Prostate gland (tissue), 2 donors: Measurements from ENCODE around the gene SH2D1A. TPM values are rescaled to one million over a fixed set of nuclear protein-coding genes. Genes with fewer than 3 reads are reported as not detected.
A peak's percentile ranks its signal among the peaks of the same experiment; 100 is the strongest.

Experiments
- DNase-seq: peaks from one replicate; pipeline ENCODE4 v3.0.0-alpha.2; 2019; ENCODE audit warnings: low spot score
- H3K27ac ChIP-seq, 2 donors: fragments of 200-600 bp; sonication (generic); 2 replicates each; pipeline ENCODE4 v1.5.1; 2017 to 2019
- H3K27me3 ChIP-seq: fragments of 200-600 bp; sonication (generic); replicated peaks from 2 replicates; pipeline ENCODE4 v1.5.1; 2019; ENCODE audit not compliant: insufficient read depth
- H3K36me3 ChIP-seq, 2 donors: fragments of 200-600 bp; sonication (generic); 1 replicate in 1 of 2; 2 replicates in 1 of 2; pipeline versions ENCODE4 v1.5.1 to v1.8.1; 2017 to 2019
- H3K4me1 ChIP-seq: fragments of 200-600 bp; sonication (generic); replicated peaks from 2 replicates; pipeline ENCODE4 v1.5.1; 2019
- H3K4me3 ChIP-seq, 2 donors: fragments of 200-600 bp; sonication (generic); 2 replicates each; pipeline ENCODE4 v1.5.1; 2017 to 2019
- H3K9me3 ChIP-seq: fragments of 200-600 bp; sonication (generic); 2 replicates; pipeline ENCODE4 v1.5.1; 2017
- POLR2A ChIP-seq: fragments of 450-650 bp; IDR thresholded peaks from one replicate; pipeline ENCODE4 v1.6.1; 2016; ENCODE audit warnings: antibody characterized with exemption, mild to moderate bottlenecking
- POLR2AphosphoS5 ChIP-seq: sonication (generic); formaldehyde crosslinking; IDR thresholded peaks from one replicate; pipeline ENCODE4 v1.6.1; 2017; ENCODE audit warnings: antibody characterized with exemption
- whole genome bisulfite sequencing: methylation state at CpG from one replicate; pipeline ENCODE4 v1.1.5; 2018; 5-methylcytosine and 5-hydroxymethylcytosine counted together
- intact Hi-C: fragments of 100-400 bp; cut with DNase I; formaldehyde crosslinking; loops from one replicate; pipeline ENCODE4 v1.14.2; 2022
- total RNA-seq, 2 donors: library from RNA; depleted of rRNA; stranded (reverse); fragments of >200 nt; gene quantifications; one replicate each; pipeline ENCODE4 v1.1.0, GENCODE V29; 2016
- TF ChIP-seq, protein P1 (sequence below), 4 experiments: fragments of 200-600 bp in 2 of 4; fragments of 450-650 bp in 2 of 4; sonication (generic) in 2 of 4; IDR thresholded peaks; 1 replicate in 3 of 4; 2 replicates in 1 of 4; pipeline ENCODE4 v1.5.1; 2016 to 2019; ENCODE audit warnings: antibody characterized with exemption in 4 of 4, mild to moderate bottlenecking in 2 of 4, moderate library complexity in 2 of 4

The SH2D1A gene
- total RNA-seq, 2 donors from 2014 or later = 0.09 TPM; not detected in 1

DNA sequence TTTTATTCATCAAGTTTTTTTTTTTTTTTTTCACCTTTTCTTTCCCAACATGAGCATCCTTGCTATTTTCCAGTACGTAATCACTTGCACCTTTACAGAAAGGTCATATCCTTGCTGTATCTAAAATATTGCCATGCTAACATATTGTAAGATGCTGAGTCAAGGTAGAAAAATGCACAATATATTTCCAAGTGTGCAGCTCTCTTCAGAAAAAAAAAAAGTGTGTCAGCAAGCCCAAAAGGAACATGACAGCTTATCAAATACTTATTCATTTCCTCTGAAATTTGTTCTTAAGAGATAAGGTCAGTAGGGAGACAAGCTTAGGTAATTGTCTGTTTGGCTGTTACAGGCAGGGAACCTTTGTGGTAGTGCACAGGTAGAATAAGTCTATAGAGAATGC, 27.0 kb downstream of the SH2D1A start:
- TF ChIP-seq, protein P1, sequence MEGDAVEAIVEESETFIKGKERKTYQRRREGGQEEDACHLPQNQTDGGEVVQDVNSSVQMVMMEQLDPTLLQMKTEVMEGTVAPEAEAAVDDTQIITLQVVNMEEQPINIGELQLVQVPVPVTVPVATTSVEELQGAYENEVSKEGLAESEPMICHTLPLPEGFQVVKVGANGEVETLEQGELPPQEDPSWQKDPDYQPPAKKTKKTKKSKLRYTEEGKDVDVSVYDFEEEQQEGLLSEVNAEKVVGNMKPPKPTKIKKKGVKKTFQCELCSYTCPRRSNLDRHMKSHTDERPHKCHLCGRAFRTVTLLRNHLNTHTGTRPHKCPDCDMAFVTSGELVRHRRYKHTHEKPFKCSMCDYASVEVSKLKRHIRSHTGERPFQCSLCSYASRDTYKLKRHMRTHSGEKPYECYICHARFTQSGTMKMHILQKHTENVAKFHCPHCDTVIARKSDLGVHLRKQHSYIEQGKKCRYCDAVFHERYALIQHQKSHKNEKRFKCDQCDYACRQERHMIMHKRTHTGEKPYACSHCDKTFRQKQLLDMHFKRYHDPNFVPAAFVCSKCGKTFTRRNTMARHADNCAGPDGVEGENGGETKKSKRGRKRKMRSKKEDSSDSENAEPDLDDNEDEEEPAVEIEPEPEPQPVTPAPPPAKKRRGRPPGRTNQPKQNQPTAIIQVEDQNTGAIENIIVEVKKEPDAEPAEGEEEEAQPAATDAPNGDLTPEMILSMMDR (IDR thresholded peaks at IDR 0.05) = no peak
- TF ChIP-seq POLR2A = no peak
- TF ChIP-seq POLR2AphosphoS5 = no peak
- 93% methylated on average over 1 of the region's 1 CpG for WGBS
- Histone ChIP-seq H3K27me3 (no peaks in the 10 kb centered on the region), H3K27ac (no peak overlapping the region), H3K9me3 (no peaks in the 10 kb centered on the region), H3K36me3 (no peaks in the 10 kb centered on the region), H3K4me1 (no peaks in the 10 kb centered on the region), H3K4me3 (no peak overlapping the region)
- DNase-seq = no peak
- intact Hi-C loops = no loop called here

DNA sequence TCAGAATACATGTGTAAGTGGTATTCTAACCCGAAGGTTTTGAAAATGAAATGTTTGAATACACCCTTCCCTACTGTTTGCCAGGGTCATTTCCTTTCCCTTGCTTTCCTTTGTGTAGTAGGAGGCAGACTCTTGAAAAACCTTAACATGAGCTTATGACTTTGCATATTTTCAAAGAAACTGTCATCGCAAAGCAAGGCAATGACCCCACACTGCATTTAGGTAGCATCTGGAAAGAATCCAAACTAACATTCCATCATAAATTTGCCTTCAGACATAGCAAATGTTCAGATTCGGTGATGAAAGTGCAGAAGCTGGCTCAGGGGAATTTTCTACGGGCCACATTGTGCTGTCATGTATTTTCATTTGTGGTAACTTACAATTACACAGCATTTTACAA, 32.3 kb downstream of the SH2D1A start:
- Histone ChIP-seq H3K9me3 (no peaks in the 10 kb centered on the region), H3K36me3 (no peaks in the 10 kb centered on the region), H3K4me1 (no peaks in the 10 kb centered on the region), H3K4me3 (no peak overlapping the region), H3K27ac (no peak overlapping the region), H3K27me3 (no peaks in the 10 kb centered on the region)
- DNase-seq = no peak
- no peak for TF ChIP-seq POLR2A
- TF ChIP-seq, protein P1 (IDR thresholded peaks at IDR 0.05) = no peak
- no peak for TF ChIP-seq POLR2AphosphoS5
- intact Hi-C loops = no loop called here
- WGBS = 82% methylated on average over 4 of the region's 4 CpGs

DNA sequence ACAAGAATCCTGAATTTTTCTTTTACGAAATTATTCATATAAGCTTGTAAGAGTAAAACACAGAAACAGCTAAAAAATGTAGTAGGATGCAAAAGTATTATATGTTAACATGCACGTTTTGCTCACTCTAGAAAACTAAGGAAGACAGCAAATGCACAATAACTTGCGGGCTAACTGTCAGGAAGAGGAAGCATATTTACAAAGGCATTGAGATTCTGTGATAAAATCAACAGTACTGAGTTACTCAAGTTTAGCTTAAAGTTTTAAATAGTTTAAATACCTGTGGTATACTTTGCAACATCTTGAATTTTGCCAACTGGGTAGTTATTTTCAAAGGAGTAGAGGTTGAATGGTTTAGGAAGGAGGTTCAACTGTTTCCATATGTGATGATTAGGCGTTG, 37.0 kb downstream of the SH2D1A start:
- TF ChIP-seq POLR2AphosphoS5 (no peak), POLR2A (no peak)
- TF ChIP-seq, protein P1 (IDR thresholded peaks at IDR 0.05) = no peak
- 69% methylated on average over 4 of the region's 4 CpGs for WGBS
- intact Hi-C loops = no loop called here

DNA sequence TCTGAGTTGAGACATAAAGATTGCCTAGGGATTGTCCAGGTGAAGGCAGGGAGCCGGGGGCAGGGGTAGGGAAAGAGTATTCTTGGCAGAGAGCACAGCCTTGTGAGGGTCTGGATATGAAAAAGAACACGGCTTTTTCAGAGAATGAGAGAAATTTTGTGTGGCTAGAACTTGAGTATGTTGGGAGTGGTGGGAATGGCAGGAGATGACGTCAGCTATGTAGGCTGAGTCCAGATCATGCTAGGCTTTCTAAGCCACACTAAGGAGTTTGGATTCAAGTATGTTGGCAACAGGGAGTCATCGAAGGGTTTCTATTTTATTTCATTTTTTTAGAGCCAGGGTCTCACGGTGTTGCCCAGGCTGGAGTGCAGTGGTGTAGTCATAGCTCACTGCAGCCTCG, 40.0 kb downstream of the SH2D1A start:
- no peak overlapping the region for H3K4me3 ChIP-seq
- intact Hi-C loops = no loop called here
- no peak for DNase-seq
- no peaks in the 10 kb centered on the region for H3K9me3 ChIP-seq
- H3K36me3 ChIP-seq = no peaks in the 10 kb centered on the region
- no peak overlapping the region for H3K27ac ChIP-seq
- H3K27me3 ChIP-seq = no peaks in the 10 kb centered on the region
- H3K4me1 ChIP-seq = no peaks in the 10 kb centered on the region
- no peak for TF ChIP-seq POLR2AphosphoS5
- TF ChIP-seq, protein P1 (IDR thresholded peaks at IDR 0.05) = no peak
- TF ChIP-seq POLR2A = no peak
- WGBS = 90% methylated on average over 6 of the region's 6 CpGs

More for the DNA sequence above, 37.0 kb downstream of the SH2D1A start:
- Histone ChIP-seq H3K27me3 (no peaks in the 10 kb centered on the region), H3K36me3 (no peaks in the 10 kb centered on the region), H3K4me1 (no peaks in the 10 kb centered on the region), H3K9me3 (no peaks in the 10 kb centered on the region), H3K27ac (no peak overlapping the region), H3K4me3 (no peak overlapping the region)
- no peak for DNase-seq

DNA sequence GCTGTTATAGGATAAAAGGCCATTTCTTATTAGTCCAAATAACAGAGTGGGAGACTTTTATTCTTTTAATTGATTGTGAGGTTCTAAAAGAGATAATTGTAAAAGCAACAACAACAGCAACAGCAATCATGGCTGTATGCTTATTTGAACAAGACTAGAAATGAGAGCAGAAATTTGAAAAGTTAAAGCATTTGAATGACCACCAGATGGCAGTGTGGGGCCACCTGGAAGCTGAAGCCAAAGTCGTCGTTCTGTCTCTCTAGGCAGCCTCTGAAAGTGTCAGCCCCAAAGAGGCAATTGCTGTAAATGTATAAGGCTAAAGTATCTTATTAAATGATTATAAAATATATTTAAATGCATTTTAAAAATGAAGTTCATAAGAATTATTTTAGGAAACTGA, 42.2 kb downstream of the SH2D1A start:
- intact Hi-C loops = no loop called here
- Histone ChIP-seq H3K9me3 (no peaks in the 10 kb centered on the region), H3K36me3 (no peaks in the 10 kb centered on the region), H3K27ac (no peak overlapping the region), H3K4me3 (no peak overlapping the region), H3K4me1 (no peaks in the 10 kb centered on the region), H3K27me3 (no peaks in the 10 kb centered on the region)
- 3% methylated on average over 2 of the region's 2 CpGs for WGBS
- TF ChIP-seq POLR2A (no peak), POLR2AphosphoS5 (no peak)
- TF ChIP-seq, protein P1 (IDR thresholded peaks at IDR 0.05) = peak; percentile 13 to 51 (median 40)
- DNase-seq = peak; percentile 11
